Measurements from ENCODE around the gene SPP2.

SPP2 gene

DNA sequence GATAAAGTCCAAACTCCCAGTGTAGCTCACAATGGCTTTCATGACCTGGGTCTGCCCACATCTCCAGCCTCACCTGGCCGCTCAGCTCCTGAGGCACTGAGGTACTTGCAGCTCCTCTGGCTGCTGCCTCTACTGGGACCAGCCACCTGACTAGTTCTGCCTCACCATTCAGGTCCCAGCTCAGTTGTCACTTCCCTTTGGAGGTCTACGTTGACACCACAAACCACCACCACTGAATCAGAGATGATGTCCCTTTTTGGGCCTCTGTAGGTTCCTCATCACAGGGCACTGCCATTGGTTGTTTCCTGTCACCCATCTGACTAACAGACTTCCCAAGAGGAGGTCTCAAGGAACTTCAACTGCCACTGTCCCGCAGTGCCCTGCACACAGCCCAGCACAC, 21.2 kb downstream of the SPP2 start:
- no peak for DNase-seq (ENCODE audit: low read depth)
- TF ChIP-seq, protein P1, sequence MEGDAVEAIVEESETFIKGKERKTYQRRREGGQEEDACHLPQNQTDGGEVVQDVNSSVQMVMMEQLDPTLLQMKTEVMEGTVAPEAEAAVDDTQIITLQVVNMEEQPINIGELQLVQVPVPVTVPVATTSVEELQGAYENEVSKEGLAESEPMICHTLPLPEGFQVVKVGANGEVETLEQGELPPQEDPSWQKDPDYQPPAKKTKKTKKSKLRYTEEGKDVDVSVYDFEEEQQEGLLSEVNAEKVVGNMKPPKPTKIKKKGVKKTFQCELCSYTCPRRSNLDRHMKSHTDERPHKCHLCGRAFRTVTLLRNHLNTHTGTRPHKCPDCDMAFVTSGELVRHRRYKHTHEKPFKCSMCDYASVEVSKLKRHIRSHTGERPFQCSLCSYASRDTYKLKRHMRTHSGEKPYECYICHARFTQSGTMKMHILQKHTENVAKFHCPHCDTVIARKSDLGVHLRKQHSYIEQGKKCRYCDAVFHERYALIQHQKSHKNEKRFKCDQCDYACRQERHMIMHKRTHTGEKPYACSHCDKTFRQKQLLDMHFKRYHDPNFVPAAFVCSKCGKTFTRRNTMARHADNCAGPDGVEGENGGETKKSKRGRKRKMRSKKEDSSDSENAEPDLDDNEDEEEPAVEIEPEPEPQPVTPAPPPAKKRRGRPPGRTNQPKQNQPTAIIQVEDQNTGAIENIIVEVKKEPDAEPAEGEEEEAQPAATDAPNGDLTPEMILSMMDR (conservative IDR thresholded peaks at IDR 0.05; ENCODE audit: control insufficient read depth, insufficient read depth, low read depth, low read length), result no peak
- H3K4me3 ChIP-seq (ENCODE audit: control insufficient read depth, low read depth, low read length), result no peak overlapping the region

DNA sequence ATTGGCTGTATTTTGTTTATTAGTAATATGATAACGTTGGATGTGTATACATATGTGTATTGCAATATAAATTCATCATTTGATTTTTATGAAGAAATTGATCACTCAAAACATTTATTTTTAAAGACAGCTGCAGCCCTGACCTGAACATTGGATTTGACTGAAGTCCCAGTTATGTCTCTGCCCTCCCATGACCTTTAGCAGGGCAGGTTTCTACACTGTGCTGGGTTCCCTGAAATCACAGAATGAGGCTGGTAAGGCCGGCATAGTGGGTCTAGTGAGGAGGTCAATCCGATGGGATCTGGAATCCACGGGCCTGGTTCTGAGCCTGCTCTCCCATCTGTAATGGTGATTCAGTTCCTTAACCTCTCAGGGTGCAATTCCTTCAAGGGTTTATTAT, 22.0 kb downstream of the SPP2 start:
- no peak overlapping the region for H3K4me3 ChIP-seq (ENCODE audit: control insufficient read depth, low read depth, low read length)
- TF ChIP-seq, protein P1 (conservative IDR thresholded peaks at IDR 0.05; ENCODE audit: control insufficient read depth, insufficient read depth, low read depth, low read length), result no peak

DNA sequence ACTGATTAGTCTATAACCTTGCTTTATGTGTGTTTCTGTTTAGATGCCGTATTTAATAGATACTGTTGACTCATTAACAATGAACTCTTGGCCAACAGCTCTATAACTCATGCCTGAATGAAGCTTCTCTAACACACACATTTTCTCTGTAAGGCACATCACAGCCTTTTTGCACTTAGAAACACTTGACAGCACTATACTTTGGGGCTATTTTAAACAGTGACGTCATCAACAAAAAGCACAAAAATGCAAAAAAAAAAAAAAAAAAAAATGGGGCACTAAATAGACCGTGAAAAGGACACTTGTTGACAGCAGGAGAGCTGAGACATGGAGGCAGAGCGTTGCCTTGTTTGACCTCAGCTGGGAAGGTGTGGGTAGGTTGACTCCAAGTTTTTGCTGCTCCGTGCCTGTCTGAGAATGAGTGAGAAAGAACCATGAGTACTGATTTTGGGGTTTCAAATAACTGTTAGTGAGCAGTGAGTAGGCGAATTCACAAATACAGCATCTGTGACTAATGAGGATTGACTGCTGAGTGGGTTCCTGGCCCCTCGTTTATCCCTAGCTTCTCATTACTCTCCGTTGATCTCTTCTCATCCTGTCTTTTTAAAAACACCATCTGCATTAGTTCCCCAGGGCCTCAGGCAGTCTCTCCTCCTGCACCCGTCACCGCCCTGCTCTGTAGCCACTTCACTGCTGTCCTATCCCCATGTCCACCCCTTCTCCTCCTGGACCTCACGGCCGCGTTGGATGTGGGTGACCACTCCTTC, 24.4 kb downstream of the SPP2 start:
- peak; percentile 33 for DNase-seq (ENCODE audit: low read depth)
- H3K4me3 ChIP-seq (ENCODE audit: control insufficient read depth, low read depth, low read length), result no peak overlapping the region
- TF ChIP-seq, protein P1 (conservative IDR thresholded peaks at IDR 0.05; ENCODE audit: control insufficient read depth, insufficient read depth, low read depth, low read length), result no peak

More for the DNA sequence above, 22.0 kb downstream of the SPP2 start:
- no peak for DNase-seq (ENCODE audit: low read depth)

DNA sequence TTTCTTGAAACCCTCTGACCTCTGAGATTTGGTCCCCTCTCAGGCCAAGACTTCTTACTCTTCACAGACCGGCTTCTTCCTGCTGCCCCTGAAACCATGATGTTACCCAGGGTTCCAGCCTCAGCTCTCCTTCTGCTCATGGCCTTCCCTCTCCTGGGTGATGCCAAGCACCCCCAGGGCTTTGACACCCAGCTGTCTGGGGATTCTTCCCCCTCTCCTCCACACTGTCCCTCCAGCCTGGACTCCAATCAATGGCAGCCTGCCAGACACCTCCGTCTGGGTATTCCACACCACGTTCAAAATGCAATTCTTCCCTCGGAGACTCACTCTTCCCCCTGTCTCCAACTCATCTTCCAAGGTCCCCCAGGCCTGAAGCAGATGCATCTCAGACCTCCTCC, 25.0 kb downstream of the SPP2 start:
- TF ChIP-seq, protein P1 (conservative IDR thresholded peaks at IDR 0.05; ENCODE audit: control insufficient read depth, insufficient read depth, low read depth, low read length), result no peak

DNA sequence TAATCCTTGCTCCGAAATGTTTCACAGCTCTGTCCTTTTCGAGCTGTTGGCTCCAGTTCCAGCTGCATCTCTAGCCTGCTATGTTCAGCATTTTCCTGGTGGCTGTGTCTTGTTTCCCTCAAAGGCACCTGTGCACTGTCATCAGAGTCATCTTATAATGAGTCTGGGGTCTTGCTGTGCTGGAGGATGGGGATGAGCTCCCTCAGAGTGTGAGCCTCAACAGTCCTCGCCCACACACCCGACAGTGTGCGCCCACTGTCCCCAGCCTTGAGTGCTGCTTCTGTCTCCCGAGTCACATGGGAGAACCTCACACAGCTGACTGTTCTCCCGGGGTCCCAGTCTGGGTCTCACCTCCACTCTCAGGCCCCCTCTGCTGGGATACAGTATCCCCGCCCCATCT, 25.4 kb downstream of the SPP2 start:
- no peak overlapping the region for H3K4me3 ChIP-seq (ENCODE audit: control insufficient read depth, low read depth, low read length)
- TF ChIP-seq, protein P1 (conservative IDR thresholded peaks at IDR 0.05; ENCODE audit: control insufficient read depth, insufficient read depth, low read depth, low read length), result no peak
- no peak for DNase-seq (ENCODE audit: low read depth)

More for the DNA sequence above, 25.0 kb downstream of the SPP2 start:
- DNase-seq (ENCODE audit: low read depth), result no peak
- H3K4me3 ChIP-seq (ENCODE audit: control insufficient read depth, low read depth, low read length), result no peak overlapping the region

DNA sequence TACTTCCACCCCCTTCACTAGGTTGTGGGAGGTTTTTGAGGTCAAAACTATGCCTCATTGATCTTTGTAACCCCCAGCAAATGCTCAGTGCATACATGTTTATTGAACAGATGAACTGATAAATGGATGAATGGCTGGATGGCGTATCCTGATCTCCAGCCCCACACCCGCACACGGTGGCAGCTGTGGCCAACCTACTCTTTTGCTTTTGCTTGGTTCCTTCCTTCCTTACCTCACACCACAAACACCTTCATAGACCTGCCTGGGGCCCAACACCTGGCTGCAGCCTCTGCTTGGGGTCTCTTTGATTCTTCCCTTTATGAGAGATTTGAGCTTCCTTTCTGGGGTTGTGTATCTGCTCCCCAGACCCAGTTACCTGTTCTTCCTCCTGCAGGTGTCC, 25.9 kb downstream of the SPP2 start:
- TF ChIP-seq, protein P1 (conservative IDR thresholded peaks at IDR 0.05; ENCODE audit: control insufficient read depth, insufficient read depth, low read depth, low read length), result no peak
- H3K4me3 ChIP-seq (ENCODE audit: control insufficient read depth, low read depth, low read length), result no peak overlapping the region
- DNase-seq (ENCODE audit: low read depth), result no peak

Data from fibroblast of mammary gland (primary cell).